Right renal cortex interstitium (tissue), 3 donors: ENCODE results near the gene PLK5. TPM values are rescaled to one million over a fixed set of nuclear protein-coding genes. Genes with fewer than 3 reads are reported as not detected.
"Not testable (repeated sequence)": the region's sequence is repeated elsewhere in the genome, so short reads cannot be mapped to it uniquely, and the experiment has no call there.

ENCODE experiments used
- DNase-seq, 3 donors: peaks; one replicate each; pipeline ENCODE4 v3.0.0-alpha.2; 2013; ENCODE audit warnings: low read depth in 3 of 3, low spot score in 2 of 3
- polyA plus RNA-seq, 3 donors: library from polyadenylated mRNA; unstranded; fragments of 120-200 nt; gene quantifications; one replicate each; pipeline ENCODE4 v1.2.1, GENCODE V29; 2013; ENCODE audit not compliant: insufficient read length in 3 of 3

The PLK5 gene
- polyA plus RNA-seq, 3 donors, result 0.07 to 0.16 (median 0.11) TPM

GRCh38 chr19:1505991-1506881 is 17.6 kb upstream of the PLK5 start:
- DNase-seq, result no peak

GRCh38 chr19:1507192-1507660 is 16.7 kb upstream of the PLK5 start:
- no peak for DNase-seq

- peak; percentile 88 to 91 (median 91) for DNase-seq
These were observed 15.9 kb upstream of the PLK5 start for GRCh38 chr19:1507763-1508506.

DNA sequence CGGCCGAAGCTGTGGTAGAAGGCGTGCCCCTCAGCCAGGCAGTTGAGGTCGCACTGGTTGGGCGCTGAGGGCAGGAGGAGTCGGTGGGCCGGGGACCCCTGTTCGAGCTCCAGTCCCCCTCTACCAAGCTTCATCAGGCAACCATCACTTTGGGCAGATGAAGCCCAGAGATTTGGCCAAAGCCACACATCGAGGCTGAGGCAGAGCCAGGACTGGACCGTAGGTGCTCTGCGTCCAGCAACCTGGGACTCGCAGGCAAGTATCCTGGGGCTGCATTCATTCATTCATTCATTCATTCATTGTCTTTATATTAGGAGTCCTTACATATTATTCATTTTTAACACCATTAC is 15.4 kb upstream of the PLK5 start:
- DNase-seq, result no peak

GRCh38 chr19:1509602-1510441 is 14.1 kb upstream of the PLK5 start:
- DNase-seq, result no peak

GRCh38 chr19:1510442-1510806 is 13.5 kb upstream of the PLK5 start:
- DNase-seq, result no peak

GRCh38 chr19:1510807-1511206 is 13.1 kb upstream of the PLK5 start:
- DNase-seq, result no peak

DNA sequence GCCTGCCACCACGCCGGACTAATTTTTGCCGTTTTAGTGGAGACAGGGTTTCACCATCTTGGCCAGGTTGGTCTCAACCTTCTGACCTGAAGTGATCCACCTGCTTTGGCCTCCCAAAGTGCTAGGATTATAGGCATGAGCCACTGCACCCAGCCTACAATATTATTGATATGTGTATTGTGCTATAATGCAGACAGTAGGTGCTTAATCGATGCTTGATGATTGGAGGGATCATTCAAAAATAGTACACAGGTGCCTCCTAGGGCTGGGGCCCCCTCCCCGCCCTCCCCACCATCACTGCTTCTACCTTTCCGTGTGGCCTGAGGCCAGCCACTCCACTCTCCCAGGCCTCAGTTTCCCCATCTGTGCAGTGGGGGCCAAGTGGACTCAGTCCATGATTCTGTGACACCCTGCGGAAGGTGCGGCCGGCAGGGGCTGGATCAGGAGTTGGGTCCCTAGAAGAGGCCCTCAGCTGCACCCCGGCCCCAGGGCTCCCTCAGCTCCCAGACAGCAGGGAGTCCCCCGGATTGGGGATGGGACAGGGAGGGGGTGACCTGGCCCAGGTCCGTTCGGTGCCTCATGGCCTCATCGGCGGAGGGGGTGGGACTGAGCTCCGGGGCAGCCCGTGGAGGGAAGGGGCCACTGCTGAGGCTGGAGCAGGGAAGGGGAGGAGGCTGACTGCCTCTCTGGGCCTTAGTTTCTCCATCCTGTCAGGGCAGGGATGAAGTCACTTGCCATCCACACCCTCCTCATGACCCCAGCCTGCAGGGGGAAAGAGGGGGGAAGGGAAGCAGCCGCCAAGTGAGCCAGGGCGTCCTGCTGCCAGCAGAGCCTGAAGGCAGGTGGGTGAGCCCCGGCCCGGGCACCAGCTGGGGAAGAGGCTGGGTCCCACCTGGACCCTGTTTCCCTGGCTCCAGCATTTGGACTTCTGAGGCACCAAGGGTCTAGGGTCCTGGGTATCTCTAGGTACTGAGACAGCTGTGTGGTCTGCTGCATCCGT is 12.3 kb upstream of the PLK5 start:
- no peak for DNase-seq

DNA sequence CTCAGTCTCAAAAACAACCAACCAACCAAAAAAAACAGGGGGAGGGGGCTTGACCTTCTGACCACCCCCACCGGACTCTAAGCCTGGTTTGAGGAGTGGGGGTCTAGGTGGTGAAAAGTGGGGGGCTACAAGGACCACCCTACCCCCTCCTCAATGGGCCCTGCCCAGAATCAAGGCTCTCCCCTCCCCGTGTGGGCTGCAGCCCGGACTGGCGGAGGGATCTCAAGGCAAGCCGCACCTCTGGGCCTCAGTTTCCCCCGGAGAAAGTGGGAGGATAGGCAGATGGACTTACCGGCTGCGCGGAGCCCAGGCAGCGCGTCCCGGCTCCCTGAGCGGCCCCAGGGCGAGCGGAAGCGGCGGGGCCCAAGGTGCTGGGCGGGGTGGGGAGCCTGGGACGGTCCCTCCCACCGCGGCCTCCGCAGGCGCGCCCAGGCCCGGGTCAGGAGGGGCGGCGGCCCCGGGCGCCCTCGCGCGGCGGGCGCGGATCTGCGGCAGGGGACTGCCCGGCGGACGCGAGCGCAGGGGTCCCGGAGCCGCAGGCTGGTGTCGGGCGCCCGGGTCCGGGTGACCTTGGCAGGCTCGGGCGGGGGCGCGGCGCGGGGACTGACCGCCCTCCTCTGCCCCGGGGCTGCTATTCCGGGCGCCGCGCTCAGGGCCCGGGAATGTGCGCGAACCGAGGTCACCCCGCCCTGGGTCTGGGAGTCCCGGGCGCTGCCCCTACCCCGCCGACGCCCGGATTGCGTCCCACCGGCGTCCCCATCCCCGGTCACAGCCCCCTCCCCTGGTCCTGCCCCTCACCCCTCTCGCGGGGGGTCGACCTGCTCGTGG is 11.0 kb upstream of the PLK5 start, which contains the start of gene ADAMTSL5:
ADAMTSL5 (minus strand) TSS at position 349 of the 828 bp plus-strand sequence. CDS start 2,076 bp downstream, outside the sequence.
- DNase-seq, result no peak

- no peak for DNase-seq
These were observed 10.2 kb upstream of the PLK5 start for GRCh38 chr19:1513499-1514294.

DNA sequence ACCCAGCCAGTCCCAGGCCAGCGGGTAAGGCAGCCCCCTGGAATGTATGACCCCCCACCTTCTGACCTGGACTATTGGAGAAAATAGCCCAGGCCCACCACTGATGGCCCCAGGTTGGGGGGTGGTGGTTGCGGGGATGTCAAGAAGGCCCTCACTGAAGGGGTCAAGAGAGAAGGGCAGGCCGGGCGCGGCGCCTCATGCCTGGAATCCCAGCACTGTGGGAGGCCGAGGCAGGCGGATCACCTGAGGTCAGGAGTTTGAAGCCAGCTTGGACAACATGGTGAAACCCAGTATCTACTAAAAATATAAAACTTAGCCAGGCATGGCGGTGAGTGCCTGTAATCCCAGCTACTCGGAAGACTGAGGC is 9.6 kb upstream of the PLK5 start:
- DNase-seq, result no peak

DNA sequence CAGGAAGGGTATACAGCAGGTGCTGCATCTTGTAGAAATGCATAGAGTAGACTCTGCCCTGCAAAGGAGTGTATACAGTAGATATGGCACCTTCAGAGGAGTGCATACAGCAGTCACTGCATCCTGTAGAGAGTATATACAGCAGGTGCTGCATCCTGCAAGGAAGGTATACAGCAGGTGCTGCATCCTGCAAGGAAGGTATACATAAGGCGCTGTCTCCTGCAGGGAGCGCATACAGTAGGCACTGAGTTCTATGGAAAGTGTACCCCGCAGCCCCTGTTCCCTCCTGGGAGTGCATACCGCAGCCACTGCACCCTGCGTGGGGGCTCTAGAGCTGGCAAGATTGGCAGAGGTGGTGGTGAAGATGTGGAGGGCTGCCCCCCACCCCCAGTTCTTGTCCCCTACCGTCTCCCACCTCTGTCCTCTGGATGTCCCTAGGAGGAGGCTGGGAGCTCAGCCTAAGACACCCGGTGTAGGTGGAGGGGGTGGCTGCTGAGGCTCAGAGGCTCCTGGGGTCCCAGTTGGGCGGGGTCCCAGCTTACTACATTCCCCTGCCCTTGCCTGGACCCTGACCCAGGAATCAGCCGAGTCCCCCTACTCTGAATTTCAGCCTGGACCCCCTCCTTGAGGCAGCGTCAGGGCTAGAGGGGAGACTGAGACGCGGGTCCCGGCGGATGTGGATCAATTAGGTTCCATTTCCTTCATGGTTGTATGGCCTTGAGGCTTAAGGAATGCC is 8.7 kb upstream of the PLK5 start:
- DNase-seq, result no peak

DNA sequence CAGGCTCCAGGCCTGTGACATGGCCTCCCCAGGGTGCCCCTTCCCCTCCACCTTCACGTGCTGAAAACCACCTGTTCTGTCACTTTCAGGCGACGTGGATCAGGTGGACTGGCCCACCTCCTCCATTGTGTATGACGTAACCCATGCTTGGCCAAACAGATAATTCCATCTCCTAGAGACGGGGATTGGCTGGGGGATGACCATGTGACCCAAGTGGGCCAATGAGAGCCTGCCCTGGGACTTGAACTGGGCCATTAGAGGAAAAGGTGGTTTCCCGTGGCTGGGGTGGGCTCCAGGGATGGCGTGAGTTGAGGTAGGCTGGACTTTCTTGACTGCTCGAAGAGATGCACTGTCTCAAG is 7.5 kb upstream of the PLK5 start:
- no peak for DNase-seq

DNA sequence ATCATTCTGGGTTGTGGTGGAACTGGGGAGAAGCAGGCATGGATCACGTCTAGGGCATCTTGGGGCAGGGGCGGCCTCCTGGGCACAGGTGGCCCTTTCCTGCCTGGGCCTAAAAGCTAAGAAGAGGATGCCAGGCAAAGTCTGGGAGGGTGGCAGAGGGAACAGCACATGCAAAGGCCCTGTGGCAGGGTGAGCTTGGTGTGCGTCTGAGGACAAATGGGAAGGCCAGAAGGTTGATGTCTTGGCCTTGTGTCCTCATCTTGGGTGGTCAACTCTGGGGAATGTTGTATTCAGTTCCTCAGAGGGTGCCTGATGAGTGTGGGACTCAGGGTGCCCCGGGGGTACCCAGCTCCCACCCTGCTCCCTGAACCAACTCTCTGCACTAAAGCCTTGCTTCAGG is 5.4 kb upstream of the PLK5 start:
- no peak for DNase-seq

DNA sequence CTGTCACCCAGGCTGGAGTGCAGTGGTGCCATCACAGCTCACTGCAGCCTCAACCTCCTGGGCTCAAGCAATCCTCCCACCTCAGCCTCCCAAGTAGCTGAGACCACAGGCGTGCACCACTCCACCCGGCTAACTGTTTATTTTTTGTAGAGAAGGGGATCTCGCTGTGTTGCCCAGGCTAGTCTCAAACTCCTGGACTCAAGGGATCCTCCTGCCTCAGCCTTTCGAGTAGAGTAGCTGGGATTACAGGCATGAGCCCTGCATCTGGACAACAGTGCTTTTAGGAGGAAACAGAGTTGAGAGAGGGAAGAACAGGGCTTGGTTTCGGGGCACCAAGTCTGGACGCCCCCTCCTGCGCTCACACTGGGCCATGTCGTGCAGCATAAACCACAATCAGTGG is 4.1 kb upstream of the PLK5 start:
- DNase-seq, result not testable (repeated sequence)

- no peak for DNase-seq
These were observed 3.6 kb upstream of the PLK5 start for GRCh38 chr19:1520203-1520780.

GRCh38 chr19:1521636-1522035 is 2.2 kb upstream of the PLK5 start:
- DNase-seq, result no peak
